ENCODE data around the gene GPATCH8.

Gene GPATCH8

GRCh38 chr17:44349553-44350070, 153.6 kb downstream of the GPATCH8 start:
- Histone ChIP-seq H3K9ac (no peak overlapping the region), H3K4me1 (peaks cover 2% of the 10 kb centered on the region), H3K27ac (no peak overlapping the region), H3K9me3 (ENCODE audit: control insufficient read depth, low read length) (no peaks in the 10 kb centered on the region), H3K4me3 (ENCODE audit: low read depth, low read length) (no peak overlapping the region), H2AFZ (no peak overlapping the region), H3K79me2 (peaks cover 2% of the 10 kb centered on the region), H3K4me2 (ENCODE audit: low read length) (no peak overlapping the region), H3K27me3 (ENCODE audit: control insufficient read depth, insufficient read depth, low read length) (no peaks in the 10 kb centered on the region), H3K36me3 (ENCODE audit: control insufficient read depth, insufficient read depth, low read length) (no peaks in the 10 kb centered on the region)
- TF ChIP-seq CTCF (IDR thresholded peaks at IDR 0.05), result no peak

- Histone ChIP-seq H3K27me3 (ENCODE audit: control insufficient read depth, insufficient read depth, low read length) (no peaks in the 10 kb centered on the region), H3K4me2 (ENCODE audit: low read length) (no peak overlapping the region), H3K9ac (no peak overlapping the region), H3K27ac (no peak overlapping the region), H3K9me3 (ENCODE audit: control insufficient read depth, low read length) (no peaks in the 10 kb centered on the region), H2AFZ (no peak overlapping the region), H3K79me2 (peaks cover 2% of the 10 kb centered on the region), H3K4me3 (ENCODE audit: low read depth, low read length) (no peak overlapping the region), H3K36me3 (ENCODE audit: control insufficient read depth, insufficient read depth, low read length) (no peaks in the 10 kb centered on the region), H3K4me1 (peaks cover 2% of the 10 kb centered on the region)
- TF ChIP-seq CTCF (IDR thresholded peaks at IDR 0.05), result no peak
These were observed 154.2 kb downstream of the GPATCH8 start for GRCh38 chr17:44348988-44349364.

- Histone ChIP-seq H3K79me2 (peaks cover 2% of the 10 kb centered on the region), H3K27ac (no peak overlapping the region), H3K9ac (no peak overlapping the region), H3K4me1 (peaks cover 2% of the 10 kb centered on the region), H3K4me2 (ENCODE audit: low read length) (no peak overlapping the region), H3K36me3 (ENCODE audit: control insufficient read depth, insufficient read depth, low read length) (no peaks in the 10 kb centered on the region), H2AFZ (no peak overlapping the region), H3K9me3 (ENCODE audit: control insufficient read depth, low read length) (no peaks in the 10 kb centered on the region), H3K27me3 (ENCODE audit: control insufficient read depth, insufficient read depth, low read length) (no peaks in the 10 kb centered on the region), H3K4me3 (ENCODE audit: low read depth, low read length) (no peak overlapping the region)
- no peak for TF ChIP-seq CTCF (IDR thresholded peaks at IDR 0.05)
These were observed 154.8 kb downstream of the GPATCH8 start for GRCh38 chr17:44348234-44348987.

Data from parathyroid adenoma (tissue), 2 donors.